Measurements from ENCODE around the gene FRAT2. TPM values are rescaled to one million over a fixed set of nuclear protein-coding genes. Genes with fewer than 3 reads are reported as not detected.

Gene FRAT2
- total and polyA plus RNA-seq, 3 experiments from 2014 or later: 9.8 to 18.7 (median 10.4) TPM

- DNase-seq: no peak
- Mint-ChIP-seq H3K27me3 (peaks cover 2 to 3% of the 10 kb centered on the region in 2 donors), H3K4me3 (peak overlapping the region; percentile 74 to 92 (median 80)), H3K36me3 (peaks cover 0 to 23% (median 5%) of the 10 kb centered on the region in 3 donors), H3K4me1 (peaks cover 26 to 40% (median 36%) of the 10 kb centered on the region in 3 donors), H3K27ac (peak overlapping the region in 4 of 8 donors; percentile 23 to 87 (median 66)), H3K9me3 (peaks cover 0 to 2% (median 0%) of the 10 kb centered on the region in 5 donors)
- Histone ChIP-seq H3K36me3 (ENCODE audit: insufficient read depth, low read length) (no peaks in the 10 kb centered on the region), H3K4me1 (ENCODE audit: insufficient read depth, low read length) (peaks cover 26% of the 10 kb centered on the region), H3K4me3 (ENCODE audit: low read length) (peak overlapping the region; percentile 81), H3K9me3 (ENCODE audit: low read length) (no peaks in the 10 kb centered on the region), H3K27me3 (ENCODE audit: insufficient read depth, low read length, poor library complexity, severe bottlenecking) (no peaks in the 10 kb centered on the region), H3K27ac (ENCODE audit: low read depth, low read length) (no peak overlapping the region)
- ChIA-PET CTCF (no interaction called here), POLR2A (no interaction called here)
Measured at GRCh38 chr10:97335188-97335619, 675 bp upstream of the FRAT2 start.

GRCh38 chr10:97333601-97334369 is 744 bp downstream of the FRAT2 start:
- H3K27ac Mint-ChIP-seq: peak overlapping the region; percentile 72 to 98 (median 85)
- H3K27me3 Mint-ChIP-seq: peaks cover 2 to 3% of the 10 kb centered on the region in 2 donors
- ChIA-PET CTCF (interaction anchor here (1.4 to 5.7 kb wide), 7 partner anchors 9 to 66 kb away, joined by 4 to 41 read pairs (median 5); partner anchors contain the start of genes ARHGAP19 and FRAT1), POLR2A (interaction anchor here (0.5 to 4.9 kb wide), 6 partner anchors 12 to 403 kb away, joined by 3 to 75 read pairs (median 8); partner anchors contain the start of genes ARHGAP19, FRAT1 and ZFYVE27)
- H3K4me1 Mint-ChIP-seq: peaks cover 33 to 52% (median 47%) of the 10 kb centered on the region in 3 donors
- H3K9me3 Mint-ChIP-seq: peaks cover 0 to 2% (median 0%) of the 10 kb centered on the region in 5 donors
- Histone ChIP-seq H3K4me1 (ENCODE audit: insufficient read depth, low read length) (peaks cover 28% of the 10 kb centered on the region), H3K27ac (ENCODE audit: low read depth, low read length) (peak overlapping the region; percentile 96), H3K9me3 (ENCODE audit: low read length) (no peaks in the 10 kb centered on the region), H3K4me3 (ENCODE audit: low read length) (peak overlapping the region; percentile 67), H3K27me3 (ENCODE audit: insufficient read depth, low read length, poor library complexity, severe bottlenecking) (no peaks in the 10 kb centered on the region), H3K36me3 (ENCODE audit: insufficient read depth, low read length) (no peaks in the 10 kb centered on the region)
- peaks cover 0 to 33% (median 7%) of the 10 kb centered on the region in 3 donors for H3K36me3 Mint-ChIP-seq
- DNase-seq: peak in 4 of 5 donors; percentile 10 to 52 (median 32)
- H3K4me3 Mint-ChIP-seq: peak overlapping the region; percentile 89 to 96 (median 91)

- H3K4me1 Mint-ChIP-seq: peaks cover 33 to 54% (median 50%) of the 10 kb centered on the region in 3 donors
- peaks cover 2 to 3% of the 10 kb centered on the region in 2 donors for H3K27me3 Mint-ChIP-seq
- Histone ChIP-seq H3K4me1 (ENCODE audit: insufficient read depth, low read length) (peaks cover 28% of the 10 kb centered on the region), H3K9me3 (ENCODE audit: low read length) (no peaks in the 10 kb centered on the region), H3K27me3 (ENCODE audit: insufficient read depth, low read length, poor library complexity, severe bottlenecking) (no peaks in the 10 kb centered on the region), H3K36me3 (ENCODE audit: insufficient read depth, low read length) (no peaks in the 10 kb centered on the region), H3K27ac (ENCODE audit: low read depth, low read length) (peak overlapping the region; percentile 49), H3K4me3 (ENCODE audit: low read length) (peak overlapping the region; percentile 67)
- no peak for DNase-seq
- peak overlapping the region; percentile 89 to 96 (median 91) for H3K4me3 Mint-ChIP-seq
- CTCF ChIA-PET: interaction anchor here (1.4 to 5.7 kb wide), 7 partner anchors 8 to 67 kb away, joined by 4 to 41 read pairs (median 5); partner anchors contain the start of genes ARHGAP19 and FRAT1
- peak overlapping the region; percentile 72 to 98 (median 85) for H3K27ac Mint-ChIP-seq
- H3K9me3 Mint-ChIP-seq: peaks cover 0 to 2% (median 0%) of the 10 kb centered on the region in 5 donors
- POLR2A ChIA-PET: interaction anchor here (0.5 to 4.9 kb wide), 5 partner anchors 12 to 403 kb away, joined by 3 to 75 read pairs (median 9); partner anchors contain the start of genes FRAT1 and ZFYVE27
- H3K36me3 Mint-ChIP-seq: peaks cover 0 to 37% (median 7%) of the 10 kb centered on the region in 3 donors
Measured at GRCh38 chr10:97333351-97333600, 1.3 kb downstream of the FRAT2 start.

GRCh38 chr10:97332591-97333350 is 1.8 kb downstream of the FRAT2 start:
- Mint-ChIP-seq H3K9me3 (peaks cover 0 to 2% (median 0%) of the 10 kb centered on the region in 5 donors), H3K27ac (peak overlapping the region; percentile 72 to 98 (median 85)), H3K36me3 (peaks cover 0 to 40% (median 7%) of the 10 kb centered on the region in 3 donors), H3K4me1 (peaks cover 35 to 59% (median 53%) of the 10 kb centered on the region in 3 donors), H3K27me3 (peaks cover under 1 to 2% of the 10 kb centered on the region in 2 donors), H3K4me3 (peak overlapping the region; percentile 89 to 96 (median 91))
- H3K36me3 ChIP-seq (ENCODE audit: insufficient read depth, low read length): no peaks in the 10 kb centered on the region
- peaks cover 28% of the 10 kb centered on the region for H3K4me1 ChIP-seq (ENCODE audit: insufficient read depth, low read length)
- ChIA-PET POLR2A (interaction anchor here (0.5 to 4.9 kb wide), 6 partner anchors 11 to 404 kb away, joined by 3 to 75 read pairs (median 8); partner anchors contain the start of genes FRAT1 and ZFYVE27), CTCF (interaction anchor here (0.7 to 5.7 kb wide), 7 partner anchors 7 to 54 kb away, joined by 4 to 41 read pairs (median 5); partner anchors contain the start of genes ARHGAP19 and FRAT1)
- no peaks in the 10 kb centered on the region for H3K9me3 ChIP-seq (ENCODE audit: low read length)
- peak overlapping the region; percentile 49 for H3K27ac ChIP-seq (ENCODE audit: low read depth, low read length)
- no peak for DNase-seq
- no peaks in the 10 kb centered on the region for H3K27me3 ChIP-seq (ENCODE audit: insufficient read depth, low read length, poor library complexity, severe bottlenecking)
- H3K4me3 ChIP-seq (ENCODE audit: low read length): peak overlapping the region; percentile 67

- Histone ChIP-seq H3K27ac (ENCODE audit: low read depth, low read length) (no peak overlapping the region), H3K9me3 (ENCODE audit: low read length) (no peaks in the 10 kb centered on the region), H3K27me3 (ENCODE audit: insufficient read depth, low read length, poor library complexity, severe bottlenecking) (no peaks in the 10 kb centered on the region), H3K4me1 (ENCODE audit: insufficient read depth, low read length) (peaks cover 28% of the 10 kb centered on the region), H3K36me3 (ENCODE audit: insufficient read depth, low read length) (no peaks in the 10 kb centered on the region), H3K4me3 (ENCODE audit: low read length) (no peak overlapping the region)
- no peak for DNase-seq
- Mint-ChIP-seq H3K36me3 (peaks cover 0 to 42% (median 7%) of the 10 kb centered on the region in 3 donors), H3K4me3 (peak overlapping the region; percentile 64 to 91 (median 72)), H3K9me3 (peaks cover 0 to 2% (median 0%) of the 10 kb centered on the region in 5 donors), H3K4me1 (peaks cover 40 to 64% (median 62%) of the 10 kb centered on the region in 3 donors), H3K27me3 (peaks cover 0 to 2% of the 10 kb centered on the region in 2 donors), H3K27ac (peak overlapping the region in 7 of 8 donors; percentile 1 to 86 (median 66))
- ChIA-PET CTCF (interaction anchor here (0.6 to 5.7 kb wide), 2 partner anchors 12 to 46 kb away, joined by 3 to 41 read pairs; partner anchors contain the start of gene FRAT1), POLR2A (interaction anchor here (0.6 to 4.9 kb wide), 2 partner anchors 12 to 49 kb away, joined by 3 to 75 read pairs; partner anchors contain the start of gene FRAT1)
Measured at GRCh38 chr10:97331153-97331703, 3.3 kb downstream of the FRAT2 start.

GRCh38 chr10:97329766-97330165 is 4.8 kb downstream of the FRAT2 start:
- Mint-ChIP-seq H3K27me3 (peaks cover 0 to 2% of the 10 kb centered on the region in 2 donors), H3K4me1 (peaks cover 42 to 59% (median 57%) of the 10 kb centered on the region in 3 donors), H3K9me3 (peaks cover 0 to 2% (median 0%) of the 10 kb centered on the region in 5 donors), H3K36me3 (peaks cover 0 to 42% (median 7%) of the 10 kb centered on the region in 3 donors), H3K4me3 (peak overlapping the region in 1 of 7 donors; percentile 88), H3K27ac (peak overlapping the region in 5 of 8 donors; percentile 2 to 78 (median 29))
- ChIA-PET POLR2A (no interaction called here), CTCF (interaction anchor here (1.5 to 5.7 kb wide), 2 partner anchors 10 to 51 kb away, joined by 4 to 41 read pairs; partner anchors contain the start of gene FRAT1)
- Histone ChIP-seq H3K27me3 (ENCODE audit: insufficient read depth, low read length, poor library complexity, severe bottlenecking) (no peaks in the 10 kb centered on the region), H3K4me3 (ENCODE audit: low read length) (no peak overlapping the region), H3K9me3 (ENCODE audit: low read length) (no peaks in the 10 kb centered on the region), H3K27ac (ENCODE audit: low read depth, low read length) (no peak overlapping the region), H3K4me1 (ENCODE audit: insufficient read depth, low read length) (peaks cover 28% of the 10 kb centered on the region), H3K36me3 (ENCODE audit: insufficient read depth, low read length) (no peaks in the 10 kb centered on the region)
- DNase-seq: no peak
